ENCODE data around the gene RNASEH1.

The RNASEH1 gene

GRCh38 chr2:3513026-3513810, 44.9 kb downstream of the RNASEH1 start:
- TF ChIP-seq, protein P1, sequence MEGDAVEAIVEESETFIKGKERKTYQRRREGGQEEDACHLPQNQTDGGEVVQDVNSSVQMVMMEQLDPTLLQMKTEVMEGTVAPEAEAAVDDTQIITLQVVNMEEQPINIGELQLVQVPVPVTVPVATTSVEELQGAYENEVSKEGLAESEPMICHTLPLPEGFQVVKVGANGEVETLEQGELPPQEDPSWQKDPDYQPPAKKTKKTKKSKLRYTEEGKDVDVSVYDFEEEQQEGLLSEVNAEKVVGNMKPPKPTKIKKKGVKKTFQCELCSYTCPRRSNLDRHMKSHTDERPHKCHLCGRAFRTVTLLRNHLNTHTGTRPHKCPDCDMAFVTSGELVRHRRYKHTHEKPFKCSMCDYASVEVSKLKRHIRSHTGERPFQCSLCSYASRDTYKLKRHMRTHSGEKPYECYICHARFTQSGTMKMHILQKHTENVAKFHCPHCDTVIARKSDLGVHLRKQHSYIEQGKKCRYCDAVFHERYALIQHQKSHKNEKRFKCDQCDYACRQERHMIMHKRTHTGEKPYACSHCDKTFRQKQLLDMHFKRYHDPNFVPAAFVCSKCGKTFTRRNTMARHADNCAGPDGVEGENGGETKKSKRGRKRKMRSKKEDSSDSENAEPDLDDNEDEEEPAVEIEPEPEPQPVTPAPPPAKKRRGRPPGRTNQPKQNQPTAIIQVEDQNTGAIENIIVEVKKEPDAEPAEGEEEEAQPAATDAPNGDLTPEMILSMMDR (IDR thresholded peaks at IDR 0.05; ENCODE audit: extremely low read depth, missing control alignments) = no peak
- DNase-seq (ENCODE audit: low spot score) = no peak

- TF ChIP-seq, protein P1 (IDR thresholded peaks at IDR 0.05; ENCODE audit: extremely low read depth, missing control alignments) = no peak
These were observed 46.0 kb downstream of the RNASEH1 start for GRCh38 chr2:3512086-3512485.

DNA sequence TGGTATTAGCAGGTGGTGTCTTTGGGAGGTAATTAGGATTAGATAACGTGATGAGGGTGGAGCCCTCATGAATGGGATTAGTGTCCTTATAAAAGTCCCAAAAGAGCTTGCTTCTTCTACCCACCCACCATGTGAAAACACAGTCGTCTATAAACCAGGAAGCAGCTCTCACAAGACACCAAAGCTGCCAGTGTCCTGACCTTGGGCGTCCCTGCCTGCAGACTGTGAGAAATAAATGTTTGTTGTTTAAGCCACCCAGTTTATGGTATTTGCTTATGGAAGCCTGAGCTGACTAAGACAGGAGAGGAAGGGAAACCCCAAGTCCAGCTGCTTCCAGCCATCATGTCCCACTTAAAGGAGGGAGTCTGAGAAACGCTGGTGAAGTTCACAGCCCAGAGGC, 52.4 kb downstream of the RNASEH1 start:
- TF ChIP-seq, protein P1 (IDR thresholded peaks at IDR 0.05; ENCODE audit: extremely low read depth, missing control alignments) = no peak
- no peak for DNase-seq (ENCODE audit: low spot score)

More at GRCh38 chr2:3512086-3512485, 46.0 kb downstream of the RNASEH1 start:
- DNase-seq (ENCODE audit: low spot score) = no peak

DNA sequence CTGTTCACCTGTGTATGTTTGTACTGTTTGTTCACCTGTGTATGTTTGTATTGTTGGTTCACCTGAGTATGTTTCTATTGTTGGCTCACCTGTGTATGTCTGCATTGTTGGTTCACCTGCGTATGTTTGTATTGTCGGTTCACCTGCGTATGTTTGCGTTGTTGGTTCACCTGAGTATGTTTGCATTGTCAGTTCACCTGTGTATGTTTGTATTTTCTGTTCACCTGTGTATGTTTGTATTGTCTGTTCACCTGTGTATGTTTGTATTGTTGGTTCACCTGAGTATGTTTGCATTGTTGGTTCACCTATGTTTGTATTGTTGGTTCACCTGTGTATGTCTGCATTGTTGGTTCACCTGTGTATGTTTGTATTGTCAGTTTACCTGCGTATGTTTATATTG, 53.4 kb downstream of the RNASEH1 start:
- no peak for DNase-seq (ENCODE audit: low spot score)
- TF ChIP-seq, protein P1 (IDR thresholded peaks at IDR 0.05; ENCODE audit: extremely low read depth, missing control alignments) = no peak

DNA sequence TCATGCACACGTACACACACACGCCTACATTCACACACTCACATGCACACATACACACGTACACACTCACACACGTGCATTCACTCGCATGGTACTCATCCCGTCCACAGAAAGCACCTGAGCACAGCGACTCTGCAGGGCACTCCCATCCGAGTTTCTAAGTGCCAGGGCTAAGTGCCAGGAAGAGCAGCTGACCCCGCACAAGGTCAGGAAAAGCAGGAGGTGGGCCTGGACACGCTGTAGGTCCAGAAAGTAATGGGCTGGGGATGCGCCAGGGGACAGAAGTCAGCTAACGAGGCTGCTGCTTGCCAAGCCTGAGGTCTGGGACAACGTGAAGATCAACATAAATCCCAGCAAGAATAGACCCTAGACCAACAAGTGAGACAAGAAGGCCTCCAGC, 54.6 kb downstream of the RNASEH1 start:
- TF ChIP-seq, protein P1 (IDR thresholded peaks at IDR 0.05; ENCODE audit: extremely low read depth, missing control alignments) = no peak
- DNase-seq (ENCODE audit: low spot score) = no peak

GRCh38 chr2:3503046-3503445, 55.1 kb downstream of the RNASEH1 start:
- no peak for DNase-seq (ENCODE audit: low spot score)
- TF ChIP-seq, protein P1 (IDR thresholded peaks at IDR 0.05; ENCODE audit: extremely low read depth, missing control alignments) = no peak

DNA sequence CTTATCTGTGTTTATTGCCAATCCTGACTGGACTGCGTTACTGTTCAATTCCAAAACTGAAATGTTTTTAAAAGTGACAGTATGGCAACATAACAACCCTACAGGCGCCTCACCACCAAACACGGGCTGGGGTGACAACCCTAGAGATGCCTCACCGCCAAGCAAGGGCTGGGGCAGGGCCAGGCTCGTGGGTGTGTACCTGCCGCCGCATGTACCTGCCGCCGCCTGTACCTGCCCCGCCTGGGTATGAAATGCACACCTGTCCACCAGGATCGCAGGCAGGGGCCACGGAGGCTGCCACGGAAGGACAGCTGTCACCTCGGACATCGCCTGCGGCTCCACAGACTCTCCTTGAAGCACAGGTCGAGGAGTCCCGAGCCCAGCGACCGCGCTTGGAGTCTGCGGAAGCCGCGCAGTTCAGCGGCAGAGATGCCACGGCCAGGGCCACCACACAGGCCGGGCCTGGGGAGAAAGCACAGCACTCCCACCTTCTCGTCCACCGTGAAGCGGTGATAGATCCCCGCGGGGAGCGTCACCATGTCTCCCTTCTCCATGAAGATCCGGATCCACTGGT, 57.7 kb downstream of the RNASEH1 start:
- TF ChIP-seq, protein P1 (IDR thresholded peaks at IDR 0.05; ENCODE audit: extremely low read depth, missing control alignments) = no peak

More for the DNA sequence above, 57.7 kb downstream of the RNASEH1 start:
- DNase-seq (ENCODE audit: low spot score) = no peak

All from GM20000 (cell line).